GM21529 (cell line): ENCODE data around the gene USP19.

Experiments used
- ATAC-seq: cut with Tn5 transposase; IDR thresholded peaks from one replicate; pipeline ENCODE4 v1.9.1; 2021; ENCODE audit not compliant: unreplicated experiment

USP19 gene

GRCh38 chr3:49134471-49135265, 14.0 kb upstream of the USP19 start:
- ATAC-seq: no peak

DNA sequence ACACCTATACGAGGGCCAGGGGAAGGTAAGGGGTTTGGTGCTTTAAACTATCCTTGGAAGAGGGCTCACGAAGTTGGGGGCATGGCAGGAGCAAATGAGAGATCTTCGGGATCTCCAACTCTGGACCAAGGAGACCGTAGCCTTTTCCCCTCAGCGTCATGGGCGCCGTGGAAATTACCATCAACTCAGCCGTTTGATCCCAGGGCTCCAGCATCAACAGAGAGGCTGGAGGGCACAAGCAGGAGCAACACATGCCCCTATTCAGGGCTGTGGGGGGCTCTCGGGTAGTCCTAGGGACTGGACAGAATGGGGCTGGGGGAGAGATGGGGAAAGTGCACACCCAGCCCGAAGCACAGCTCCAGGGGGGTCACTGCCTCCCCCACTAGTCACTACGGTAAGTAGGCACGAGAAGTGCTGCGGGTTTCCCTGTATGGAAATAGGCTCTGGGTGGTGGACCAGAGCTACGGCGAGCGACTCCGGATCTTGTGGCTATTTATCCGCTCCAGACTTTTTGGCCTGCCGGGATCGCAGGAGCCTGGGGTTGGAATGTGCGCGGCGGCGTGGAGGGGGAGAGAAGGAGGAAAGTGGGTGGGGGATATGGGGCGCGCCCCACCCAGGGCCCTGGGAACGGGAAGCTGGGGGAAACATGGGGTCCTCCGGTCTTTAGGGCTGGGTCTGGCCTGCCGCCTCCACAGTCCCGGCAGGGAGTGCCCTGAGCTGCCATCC, 12.8 kb upstream of the USP19 start:
- ATAC-seq: no peak

GRCh38 chr3:49132437-49133225, 12.0 kb upstream of the USP19 start, which contains the start of gene LAMB2:
TSS of gene LAMB2 (minus strand) at chr3:49133050. CDS start at chr3:49132867, 183 bp downstream.
- ATAC-seq: no peak

- no peak for ATAC-seq
These were observed 11.4 kb upstream of the USP19 start for GRCh38 chr3:49132073-49132436.

DNA sequence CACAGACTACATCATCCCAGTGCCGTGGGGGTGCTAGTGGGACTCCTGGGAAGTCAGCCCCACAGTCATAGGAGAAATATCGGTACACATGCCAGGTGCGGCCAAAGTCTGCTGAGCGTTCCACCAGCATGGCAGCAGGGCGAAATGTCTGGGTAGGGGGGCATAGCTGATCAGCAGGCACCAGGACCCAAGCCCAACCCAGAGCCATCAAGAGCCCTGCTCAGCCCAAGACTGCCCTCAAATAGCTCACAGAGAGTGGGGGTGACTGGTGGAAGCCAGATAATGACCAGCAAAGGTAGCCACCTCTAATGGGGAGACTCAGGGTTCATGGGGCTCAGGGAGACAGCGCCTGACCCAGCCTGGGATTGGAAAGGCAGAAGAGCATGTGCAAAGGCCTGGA, 11.0 kb upstream of the USP19 start:
- no peak for ATAC-seq

GRCh38 chr3:49131040-49131439, 10.4 kb upstream of the USP19 start:
- ATAC-seq: no peak

DNA sequence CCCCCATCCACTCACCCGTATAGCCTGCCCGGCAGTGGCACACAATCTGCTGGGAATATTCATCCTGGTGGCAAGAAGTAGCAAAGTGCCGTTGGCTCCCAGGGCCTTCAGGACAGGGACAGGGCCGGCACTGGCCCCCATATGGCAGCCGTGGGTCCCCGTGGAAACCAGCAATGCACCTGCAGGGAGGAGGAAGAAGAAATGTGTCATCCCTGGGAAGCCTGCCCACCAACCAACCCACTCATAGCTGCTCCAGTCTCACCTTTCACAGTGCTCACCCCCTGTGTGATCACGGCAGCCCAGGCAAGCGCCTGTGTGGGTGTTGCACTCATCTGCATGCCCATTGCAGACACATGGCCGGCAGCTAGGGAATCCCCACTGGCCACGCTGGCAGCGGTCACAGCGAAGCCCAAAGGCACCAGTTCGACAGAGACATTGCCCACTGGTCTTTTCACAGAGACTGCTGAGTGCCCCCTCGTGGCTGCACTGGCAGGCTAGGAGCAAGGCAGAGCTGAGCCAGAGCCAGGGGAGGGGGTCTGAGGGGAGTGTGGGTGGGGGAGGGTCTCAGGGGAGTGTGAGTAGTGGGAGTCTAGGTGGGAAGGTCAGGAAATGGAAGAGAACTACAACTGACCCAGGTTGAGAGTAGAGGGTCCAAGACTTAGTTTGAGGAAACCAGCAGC, 4.5 kb upstream of the USP19 start:
- no peak for ATAC-seq

DNA sequence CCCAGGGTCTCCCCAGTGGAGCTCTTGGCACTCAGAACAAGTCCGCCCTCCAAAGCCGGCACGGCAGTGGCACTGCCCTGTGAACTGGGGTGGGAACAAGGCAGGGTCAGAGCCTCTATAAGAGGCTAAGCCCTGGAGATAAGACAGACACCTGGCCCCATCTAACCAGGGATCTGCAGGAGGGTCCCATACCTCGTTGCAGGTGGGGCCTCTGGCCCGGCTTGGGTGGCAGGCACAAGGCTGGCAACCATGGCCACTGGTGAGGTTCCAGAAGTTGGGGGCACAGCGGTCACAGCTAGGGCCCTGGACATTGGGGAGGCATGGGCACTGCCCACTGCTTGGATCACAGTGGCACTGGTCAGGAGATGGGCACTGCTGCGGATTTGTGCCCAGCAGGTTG, 3.6 kb upstream of the USP19 start:
- ATAC-seq: no peak

DNA sequence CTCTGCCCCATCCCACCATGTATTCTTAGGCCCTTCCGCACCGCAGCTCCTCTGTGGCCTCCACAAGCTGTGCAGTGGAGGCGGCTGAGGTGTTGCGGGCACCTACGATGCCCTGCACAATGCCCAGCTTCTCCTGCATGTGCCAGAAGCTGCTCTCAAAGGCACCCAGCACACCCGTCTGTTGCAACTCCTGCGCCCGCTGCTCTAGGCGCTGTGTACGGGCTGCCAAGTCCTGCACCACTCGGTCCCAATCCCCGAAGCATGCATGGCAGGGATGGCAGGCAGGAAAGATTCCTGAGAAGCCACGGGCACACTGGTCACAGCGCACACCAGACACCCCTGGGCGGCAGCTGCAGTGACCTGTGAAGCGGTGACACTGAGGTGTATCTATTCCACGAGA, 3.1 kb upstream of the USP19 start:
- ATAC-seq: no peak

DNA sequence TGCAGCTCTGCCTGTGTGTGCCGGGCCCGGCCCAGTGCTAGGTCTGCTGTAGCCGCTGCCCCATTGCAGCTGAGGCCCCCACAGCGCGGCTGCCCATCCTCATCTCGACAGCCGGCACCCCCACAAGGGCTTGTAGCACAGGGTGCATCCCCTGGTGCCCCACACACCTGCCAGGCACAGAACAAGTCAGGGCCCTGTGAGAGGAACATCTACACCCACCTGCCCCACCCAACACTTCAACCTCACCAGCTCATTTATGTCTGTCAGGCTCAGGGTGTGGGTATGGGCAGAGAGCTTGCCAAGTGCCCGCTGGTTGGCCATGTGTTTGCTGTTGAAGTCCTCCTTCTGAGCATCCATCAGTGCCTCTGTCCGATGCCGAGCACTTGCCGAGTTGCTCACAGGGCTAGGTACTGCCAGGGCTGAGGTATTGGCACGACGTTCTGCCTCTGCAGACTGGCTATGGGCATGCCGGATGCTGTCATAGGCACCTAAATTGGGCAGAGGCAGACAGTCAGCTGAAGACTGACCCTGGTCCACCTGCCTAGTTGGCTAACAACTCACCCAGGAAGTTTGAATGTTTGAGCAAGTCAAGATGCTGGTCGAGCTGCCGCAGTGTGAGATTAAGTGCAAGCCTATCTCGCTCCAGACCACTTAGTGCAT, 2.4 kb upstream of the USP19 start:
- no peak for ATAC-seq

DNA sequence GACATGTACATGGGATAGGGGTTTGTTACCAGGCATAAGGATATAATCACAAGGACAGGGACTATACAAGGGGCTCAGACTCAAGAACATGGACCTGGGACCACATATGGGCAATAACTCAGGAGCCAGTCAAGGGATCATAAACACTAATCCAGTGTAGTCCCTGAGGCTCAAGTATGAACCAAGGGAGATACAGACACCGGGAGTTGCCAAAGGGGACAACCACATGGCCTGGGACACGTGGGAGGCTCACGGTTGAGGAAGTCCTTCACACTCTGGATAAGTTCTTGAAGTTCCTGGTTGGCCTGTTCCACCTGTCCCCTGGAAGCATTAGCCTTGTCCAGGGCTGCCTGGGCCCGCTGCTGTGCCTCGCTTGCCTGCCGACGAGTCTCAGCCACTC, 1.8 kb upstream of the USP19 start:
- ATAC-seq: no peak

DNA sequence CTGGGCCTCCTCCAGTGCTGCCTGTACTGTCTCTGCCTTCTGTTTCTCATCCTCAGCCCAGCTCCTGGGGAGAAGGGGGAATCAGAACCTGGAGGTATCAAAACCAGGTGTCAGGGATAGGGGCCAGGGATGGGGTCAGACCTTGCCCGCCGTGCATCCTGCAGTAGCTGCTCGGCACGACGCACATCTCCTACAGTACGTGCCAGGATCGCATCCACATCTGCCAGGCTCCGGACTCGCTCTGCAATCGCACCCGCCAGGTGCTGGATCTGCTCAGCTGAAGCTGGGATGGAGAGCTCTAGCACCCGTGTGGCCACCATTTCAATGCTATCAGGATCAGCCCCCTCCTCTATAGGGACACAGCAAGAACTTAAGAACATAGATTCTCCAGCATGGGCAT, 1.4 kb upstream of the USP19 start:
- no peak for ATAC-seq

DNA sequence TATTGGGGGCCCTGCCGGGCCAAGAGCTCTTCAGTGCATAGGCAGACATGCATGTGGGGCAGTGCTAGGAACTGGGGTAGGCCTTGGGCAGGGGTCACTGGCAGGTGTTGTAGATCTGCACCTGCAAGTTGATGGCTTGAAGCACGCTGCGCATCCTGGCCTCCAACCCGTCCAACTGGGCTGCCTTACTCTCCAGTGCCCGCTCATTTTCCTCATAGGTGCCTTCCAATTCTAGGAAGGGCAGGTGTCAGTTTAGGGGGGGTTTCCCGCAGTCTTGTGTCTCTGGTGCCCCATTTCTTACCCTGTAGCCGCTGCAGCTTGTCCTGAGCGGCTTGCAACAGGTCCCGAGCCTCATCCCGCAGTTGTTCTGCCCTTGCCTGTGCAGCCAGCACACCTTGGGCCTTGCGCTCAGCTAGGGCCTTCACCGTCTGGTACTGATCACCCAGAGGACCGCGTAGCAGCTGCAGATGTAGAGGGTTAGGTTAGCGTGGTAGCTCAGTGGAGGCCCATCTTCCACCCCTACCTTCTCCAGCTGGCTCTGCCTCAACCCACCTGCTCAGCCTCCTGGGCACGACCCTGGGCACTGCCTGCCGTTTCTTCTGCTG, 611 bp upstream of the USP19 start:
- no peak for ATAC-seq

- no peak for ATAC-seq
These were observed 556 bp downstream of the USP19 start for GRCh38 chr3:49120096-49120437.

GRCh38 chr3:49119439-49119838, 1.2 kb downstream of the USP19 start:
- ATAC-seq: no peak

DNA sequence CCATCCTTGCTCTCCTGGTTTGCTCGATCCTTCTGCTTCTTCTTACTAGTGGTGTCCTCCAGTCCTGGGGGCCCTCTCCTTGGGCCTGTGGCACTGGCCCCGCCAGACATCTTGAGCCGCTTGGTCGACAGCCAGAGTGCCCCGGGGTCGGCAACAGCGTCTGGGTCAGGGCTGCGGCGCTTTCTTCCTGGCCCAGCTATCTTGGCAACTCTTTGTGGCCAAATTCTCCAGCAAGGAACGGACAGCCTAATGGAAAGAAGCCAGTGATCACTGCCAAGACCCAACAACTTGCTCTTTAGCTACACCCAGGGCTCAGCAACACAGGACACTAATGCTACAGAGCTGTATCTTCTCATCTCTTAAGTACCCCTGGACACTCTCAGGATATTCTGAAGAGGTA, 1.6 kb downstream of the USP19 start:
- no peak for ATAC-seq

GRCh38 chr3:49112262-49112661, 8.4 kb downstream of the USP19 start:
- ATAC-seq: no peak

GRCh38 chr3:49111347-49111746, 9.3 kb downstream of the USP19 start:
- ATAC-seq: no peak

DNA sequence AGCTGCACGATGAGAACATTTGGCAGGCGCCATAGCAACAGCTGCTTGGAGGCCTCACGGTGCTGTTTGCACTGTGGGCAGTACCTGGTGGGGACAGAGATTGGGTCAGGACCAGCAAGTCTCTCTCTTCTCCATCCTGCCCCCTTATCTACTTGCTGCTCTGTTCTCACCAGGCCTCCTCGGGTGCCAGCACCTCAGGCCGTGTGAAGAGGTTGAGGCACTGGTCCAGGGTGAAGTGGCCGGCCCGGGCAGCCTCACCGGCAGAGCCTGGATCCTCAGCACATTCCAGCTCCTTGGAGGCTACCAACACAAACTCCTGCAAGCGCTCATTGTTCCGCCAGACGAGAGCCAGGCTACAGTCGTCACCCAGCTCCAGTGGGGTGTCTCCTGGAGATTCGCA, 9.8 kb downstream of the USP19 start:
- no peak for ATAC-seq

GRCh38 chr3:49108346-49108745, 12.3 kb downstream of the USP19 start:
- no peak for ATAC-seq
